Neural cell (in vitro differentiated cells): ENCODE measurements around the gene TSSK1B. TPM values are rescaled to one million over a fixed set of nuclear protein-coding genes. Genes with fewer than 3 reads are reported as not detected.
"Not testable (repeated sequence)": the region's sequence is repeated elsewhere in the genome, so short reads cannot be mapped to it uniquely, and the experiment has no call there.

ENCODE experiments used
- H2AFZ ChIP-seq: fragments of 200-600, 300-800 bp; sonication (generic), shearing (Covaris generic); 2 replicates; pipeline ENCODE4 v1.6.0; 2014; ENCODE audit warnings: low read depth, mild to moderate bottlenecking, antibody characterized with exemption, low read length, moderate library complexity
- H3F3A ChIP-seq: fragments of 200-600 bp; shearing (Covaris generic); 2 replicates; pipeline ENCODE4 v1.6.1; 2016; ENCODE audit warnings: mild to moderate bottlenecking, moderate library complexity, mixed read lengths, antibody characterized with exemption, low read length; ENCODE audit not compliant: insufficient read depth, poor library complexity, severe bottlenecking
- H3K27ac ChIP-seq: fragments of 200-600, 300-800 bp; sonication (generic), shearing (Covaris generic); 2 replicates; pipeline ENCODE4 v1.5.1; 2014; ENCODE audit warnings: mild to moderate bottlenecking, low read length, moderate library complexity
- H3K27me3 ChIP-seq: fragments of 300-800, 200-600 bp; sonication (generic), shearing (Covaris generic); 2 replicates; pipeline ENCODE4 v1.6.0; 2014; ENCODE audit warnings: mild to moderate bottlenecking, low read depth, low read length, moderate library complexity; ENCODE audit not compliant: insufficient read depth
- H3K36me3 ChIP-seq: fragments of 300-800, 200-600 bp; sonication (generic), shearing (Covaris generic); 2 replicates; pipeline ENCODE4 v1.5.1; 2014; ENCODE audit warnings: mild to moderate bottlenecking, antibody characterized with exemption, low read length, moderate library complexity; ENCODE audit not compliant: insufficient read depth
- H3K4me2 ChIP-seq: fragments of 300-800, 200-600 bp; sonication (generic), shearing (Covaris generic); 2 replicates; pipeline ENCODE4 v1.6.0; 2014; ENCODE audit warnings: mild to moderate bottlenecking, low read length
- H3K4me3 ChIP-seq: fragments of 300-800, 200-600 bp; sonication (generic), shearing (Covaris generic); 2 replicates; pipeline ENCODE4 v1.5.1; 2014; ENCODE audit warnings: mild to moderate bottlenecking, low read length, moderate library complexity
- H3K79me2 ChIP-seq: fragments of 200-600 bp; shearing (Covaris generic); replicated peaks from 2 replicates; pipeline ENCODE4 v1.6.0; 2014; ENCODE audit warnings: mild to moderate bottlenecking, low read length, moderate library complexity; ENCODE audit not compliant: insufficient read depth
- H3K9ac ChIP-seq: fragments of 300-800, 200-600 bp; sonication (generic), shearing (Covaris generic); 2 replicates; pipeline ENCODE4 v1.6.1; 2016; ENCODE audit warnings: mild to moderate bottlenecking, low read length, mixed read lengths
- H3K9me2 ChIP-seq: fragments of 200-600 bp; shearing (Covaris generic); 2 replicates; pipeline ENCODE4 v1.6.1; 2016; ENCODE audit warnings: mild to moderate bottlenecking, low read length, mixed read lengths; ENCODE audit not compliant: insufficient read depth
- H3K9me3 ChIP-seq: fragments of 200-600, 300-800 bp; sonication (generic), shearing (Covaris generic); 2 replicates; pipeline ENCODE4 v1.6.1; 2016; ENCODE audit warnings: mild to moderate bottlenecking, mixed run types, low read length, moderate library complexity, mixed read lengths
- H4K20me1 ChIP-seq: fragments of 200-600 bp; shearing (Covaris generic); 2 replicates; pipeline ENCODE4 v1.6.1; 2016; ENCODE audit warnings: mild to moderate bottlenecking, mixed run types; ENCODE audit not compliant: insufficient read depth
- EP300 ChIP-seq: fragments of 450-650 bp; conservative IDR thresholded peaks from 2 replicates; pipeline ENCODE4 v1.6.1; 2014; ENCODE audit warnings: antibody characterized with exemption, mild to moderate bottlenecking, moderate library complexity; ENCODE audit not compliant: poor library complexity, severe bottlenecking
- EZH2 ChIP-seq: fragments of 200-600, 300-800 bp; shearing (Covaris generic), sonication (generic); IDR thresholded peaks from 2 replicates; pipeline ENCODE4 v1.6.1; 2014; ENCODE audit warnings: antibody characterized with exemption, low read length, borderline replicate concordance, mild to moderate bottlenecking; ENCODE audit not compliant: insufficient read depth, poor library complexity, severe bottlenecking
- MXI1 ChIP-seq: fragments of 450-650 bp; conservative IDR thresholded peaks from 2 replicates; pipeline ENCODE4 v1.6.1; 2014; ENCODE audit warnings: antibody characterized with exemption, mild to moderate bottlenecking; ENCODE audit not compliant: poor library complexity, severe bottlenecking
- POLR2AphosphoS5 ChIP-seq: IDR thresholded peaks from 2 replicates; pipeline ENCODE4 v1.6.1; 2012
- RAD21 ChIP-seq: fragments of 450-650 bp; conservative IDR thresholded peaks from 2 replicates; pipeline ENCODE4 v1.6.1; 2014; ENCODE audit warnings: antibody characterized with exemption, mild to moderate bottlenecking, moderate library complexity
- SMC3 ChIP-seq: fragments of 450-650 bp; conservative IDR thresholded peaks from 2 replicates; pipeline ENCODE4 v1.6.1; 2014; ENCODE audit warnings: antibody characterized with exemption, mild to moderate bottlenecking, moderate library complexity; ENCODE audit not compliant: poor library complexity
- TAF1 ChIP-seq: IDR thresholded peaks from 2 replicates; pipeline ENCODE4 v1.6.1; 2012; ENCODE audit warnings: low read depth
- polyA plus RNA-seq: library from polyadenylated mRNA; depleted of rRNA; stranded (reverse); fragments of >200 nt; gene quantifications from 2 replicates; pipeline ENCODE4 v1.2.3, GENCODE V29; 2014
- TF ChIP-seq, protein P1 (sequence below): IDR thresholded peaks from 2 replicates; pipeline ENCODE4 v1.6.1; 2012; ENCODE audit warnings: borderline replicate concordance
- TF ChIP-seq, protein P2 (sequence below): fragments of 450-650 bp; IDR thresholded peaks from 2 replicates; pipeline ENCODE4 v1.5.1; 2014; ENCODE audit warnings: antibody characterized with exemption, mild to moderate bottlenecking, moderate library complexity; ENCODE audit not compliant: poor library complexity, severe bottlenecking

The TSSK1B gene
- polyA plus RNA-seq, 1 donor from 2014 or later: not detected

- Histone ChIP-seq H4K20me1 (no peaks in the 10 kb centered on the region), H2AFZ (no peak overlapping the region), H3K9me3 (no peaks in the 10 kb centered on the region), H3K79me2 (no peaks in the 10 kb centered on the region), H3K36me3 (no peaks in the 10 kb centered on the region), H3K4me2 (no peak overlapping the region), H3K27me3 (no peaks in the 10 kb centered on the region), H3K4me3 (no peak overlapping the region), H3K9me2 (no peaks in the 10 kb centered on the region), H3K9ac (no peak overlapping the region), H3F3A (no peaks in the 10 kb centered on the region), H3K27ac (no peak overlapping the region)
- no peak for TF ChIP-seq RAD21
Observed at GRCh38 chr5:113463032-113463431, 28.2 kb upstream of the TSSK1B start.

DNA sequence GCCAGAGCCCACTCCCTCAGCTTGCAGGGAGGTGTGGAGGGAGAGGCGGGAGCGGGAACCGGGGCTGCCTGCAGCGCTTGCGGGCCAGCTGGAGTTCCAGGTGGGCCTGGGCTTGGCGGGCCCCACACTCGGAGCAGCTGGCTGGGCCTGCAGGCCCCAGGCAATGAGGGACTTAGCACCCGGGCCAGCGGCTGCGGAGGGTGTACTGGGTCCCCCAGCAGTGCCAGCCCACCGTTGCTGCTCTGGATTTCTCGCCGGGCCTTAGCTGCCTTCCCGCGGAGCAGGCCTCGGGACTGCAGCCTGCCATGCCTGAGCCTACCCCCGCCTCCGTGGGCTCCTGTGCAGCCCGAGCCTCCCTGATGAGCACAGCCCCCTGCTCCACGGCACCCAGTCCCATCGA lies 22.3 kb upstream of the TSSK1B start:
- H3K27me3 ChIP-seq, H3K9ac ChIP-seq, H3K9me2 ChIP-seq, H3K9me3 ChIP-seq, H2AFZ ChIP-seq, H4K20me1 ChIP-seq, H3K36me3 ChIP-seq, H3K4me3 ChIP-seq, H3F3A ChIP-seq, H3K79me2 ChIP-seq, H3K27ac ChIP-seq, H3K4me2 ChIP-seq: not testable (repeated sequence)

- no peak overlapping the region for H3K9ac ChIP-seq
- no peak overlapping the region for H3K4me2 ChIP-seq
- H4K20me1 ChIP-seq: no peaks in the 10 kb centered on the region
- no peak overlapping the region for H3K27ac ChIP-seq
- no peak overlapping the region for H2AFZ ChIP-seq
- no peaks in the 10 kb centered on the region for H3K9me2 ChIP-seq
- TF ChIP-seq MXI1 (no peak), EZH2 (no peak), EP300 (no peak), RAD21 (no peak), TAF1 (no peak), SMC3 (no peak)
- TF ChIP-seq, protein P1, sequence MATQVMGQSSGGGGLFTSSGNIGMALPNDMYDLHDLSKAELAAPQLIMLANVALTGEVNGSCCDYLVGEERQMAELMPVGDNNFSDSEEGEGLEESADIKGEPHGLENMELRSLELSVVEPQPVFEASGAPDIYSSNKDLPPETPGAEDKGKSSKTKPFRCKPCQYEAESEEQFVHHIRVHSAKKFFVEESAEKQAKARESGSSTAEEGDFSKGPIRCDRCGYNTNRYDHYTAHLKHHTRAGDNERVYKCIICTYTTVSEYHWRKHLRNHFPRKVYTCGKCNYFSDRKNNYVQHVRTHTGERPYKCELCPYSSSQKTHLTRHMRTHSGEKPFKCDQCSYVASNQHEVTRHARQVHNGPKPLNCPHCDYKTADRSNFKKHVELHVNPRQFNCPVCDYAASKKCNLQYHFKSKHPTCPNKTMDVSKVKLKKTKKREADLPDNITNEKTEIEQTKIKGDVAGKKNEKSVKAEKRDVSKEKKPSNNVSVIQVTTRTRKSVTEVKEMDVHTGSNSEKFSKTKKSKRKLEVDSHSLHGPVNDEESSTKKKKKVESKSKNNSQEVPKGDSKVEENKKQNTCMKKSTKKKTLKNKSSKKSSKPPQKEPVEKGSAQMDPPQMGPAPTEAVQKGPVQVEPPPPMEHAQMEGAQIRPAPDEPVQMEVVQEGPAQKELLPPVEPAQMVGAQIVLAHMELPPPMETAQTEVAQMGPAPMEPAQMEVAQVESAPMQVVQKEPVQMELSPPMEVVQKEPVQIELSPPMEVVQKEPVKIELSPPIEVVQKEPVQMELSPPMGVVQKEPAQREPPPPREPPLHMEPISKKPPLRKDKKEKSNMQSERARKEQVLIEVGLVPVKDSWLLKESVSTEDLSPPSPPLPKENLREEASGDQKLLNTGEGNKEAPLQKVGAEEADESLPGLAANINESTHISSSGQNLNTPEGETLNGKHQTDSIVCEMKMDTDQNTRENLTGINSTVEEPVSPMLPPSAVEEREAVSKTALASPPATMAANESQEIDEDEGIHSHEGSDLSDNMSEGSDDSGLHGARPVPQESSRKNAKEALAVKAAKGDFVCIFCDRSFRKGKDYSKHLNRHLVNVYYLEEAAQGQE: no peak
- H3F3A ChIP-seq: no peaks in the 10 kb centered on the region
- H3K36me3 ChIP-seq: no peaks in the 10 kb centered on the region
- H3K27me3 ChIP-seq: no peaks in the 10 kb centered on the region
- H3K9me3 ChIP-seq: no peaks in the 10 kb centered on the region
- no peaks in the 10 kb centered on the region for H3K79me2 ChIP-seq
- no peak overlapping the region for H3K4me3 ChIP-seq
Observed at GRCh38 chr5:113452941-113453340, 18.2 kb upstream of the TSSK1B start.

DNA sequence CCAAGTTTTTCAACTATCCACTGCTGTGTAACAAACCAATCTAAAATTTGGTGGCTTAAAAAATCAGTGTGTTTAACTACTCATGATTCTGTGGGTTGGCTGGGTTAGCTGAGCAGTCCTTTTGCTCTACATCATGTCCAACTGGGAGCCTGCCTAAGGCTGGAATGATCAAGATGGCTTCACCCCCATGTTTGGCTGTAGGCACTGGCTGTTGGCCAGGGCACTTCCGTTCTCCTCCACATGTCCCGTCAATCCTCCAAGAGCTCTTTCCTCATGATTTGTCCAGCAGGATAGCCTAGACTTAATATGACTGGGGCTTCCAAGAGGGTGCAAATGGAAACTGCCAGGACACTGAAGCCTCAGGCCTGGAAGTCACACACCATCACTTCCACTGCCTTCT lies 17.0 kb upstream of the TSSK1B start:
- H3F3A ChIP-seq: no peaks in the 10 kb centered on the region
- H3K9ac ChIP-seq: no peak overlapping the region
- TF ChIP-seq SMC3 (no peak), RAD21 (no peak), EZH2 (no peak), MXI1 (no peak), EP300 (no peak), POLR2AphosphoS5 (no peak), TAF1 (no peak)
- TF ChIP-seq, protein P1: no peak
- TF ChIP-seq, protein P2, sequence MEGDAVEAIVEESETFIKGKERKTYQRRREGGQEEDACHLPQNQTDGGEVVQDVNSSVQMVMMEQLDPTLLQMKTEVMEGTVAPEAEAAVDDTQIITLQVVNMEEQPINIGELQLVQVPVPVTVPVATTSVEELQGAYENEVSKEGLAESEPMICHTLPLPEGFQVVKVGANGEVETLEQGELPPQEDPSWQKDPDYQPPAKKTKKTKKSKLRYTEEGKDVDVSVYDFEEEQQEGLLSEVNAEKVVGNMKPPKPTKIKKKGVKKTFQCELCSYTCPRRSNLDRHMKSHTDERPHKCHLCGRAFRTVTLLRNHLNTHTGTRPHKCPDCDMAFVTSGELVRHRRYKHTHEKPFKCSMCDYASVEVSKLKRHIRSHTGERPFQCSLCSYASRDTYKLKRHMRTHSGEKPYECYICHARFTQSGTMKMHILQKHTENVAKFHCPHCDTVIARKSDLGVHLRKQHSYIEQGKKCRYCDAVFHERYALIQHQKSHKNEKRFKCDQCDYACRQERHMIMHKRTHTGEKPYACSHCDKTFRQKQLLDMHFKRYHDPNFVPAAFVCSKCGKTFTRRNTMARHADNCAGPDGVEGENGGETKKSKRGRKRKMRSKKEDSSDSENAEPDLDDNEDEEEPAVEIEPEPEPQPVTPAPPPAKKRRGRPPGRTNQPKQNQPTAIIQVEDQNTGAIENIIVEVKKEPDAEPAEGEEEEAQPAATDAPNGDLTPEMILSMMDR: no peak
- no peak overlapping the region for H3K4me2 ChIP-seq
- no peaks in the 10 kb centered on the region for H3K79me2 ChIP-seq
- no peak overlapping the region for H2AFZ ChIP-seq
- H3K36me3 ChIP-seq: no peaks in the 10 kb centered on the region
- H3K27me3 ChIP-seq: no peaks in the 10 kb centered on the region
- H3K27ac ChIP-seq: no peak overlapping the region
- no peaks in the 10 kb centered on the region for H4K20me1 ChIP-seq
- H3K9me3 ChIP-seq: no peaks in the 10 kb centered on the region
- no peaks in the 10 kb centered on the region for H3K9me2 ChIP-seq
- H3K4me3 ChIP-seq: no peak overlapping the region
